Fibroblast of lung (primary cell): ENCODE data around the gene SMOC2. TPM values are rescaled to one million over a fixed set of nuclear protein-coding genes. Genes with fewer than 3 reads are reported as not detected.

ENCODE experiments used
- DNase-seq, 2 donors: peaks; one replicate each; pipeline versions ENCODE4 v3.0.0 to v3.0.0-alpha.2; 2010; ENCODE audit warnings: low read depth in 2 of 2
- H2AFZ ChIP-seq: 2 replicates; pipeline ENCODE4 v1.5.1; 2012; ENCODE audit warnings: low read length, control low read depth, inconsistent platforms
- H3K27ac ChIP-seq: 2 replicates; pipeline ENCODE4 v1.5.1; 2011; ENCODE audit warnings: low read length, control low read depth; ENCODE audit not compliant: insufficient read depth
- H3K27me3 ChIP-seq: 2 replicates; pipeline ENCODE4 v1.5.1; 2011; ENCODE audit warnings: mild to moderate bottlenecking, low read length; ENCODE audit not compliant: control insufficient read depth, insufficient read depth
- H3K36me3 ChIP-seq: 2 replicates; pipeline ENCODE4 v1.5.1; 2011; ENCODE audit warnings: low read length; ENCODE audit not compliant: control insufficient read depth, insufficient read depth
- H3K4me1 ChIP-seq: 2 replicates; pipeline ENCODE4 v1.5.1; 2011; ENCODE audit warnings: low read length; ENCODE audit not compliant: control insufficient read depth, insufficient read depth; ENCODE audit errors: extremely low read depth
- H3K4me2 ChIP-seq: 2 replicates; pipeline ENCODE4 v1.5.1; 2011; ENCODE audit warnings: low read length, control low read depth; ENCODE audit not compliant: insufficient read depth; ENCODE audit errors: extremely low read depth
- H3K4me3 ChIP-seq, 4 experiments: fragments of 200-600 bp in 1 of 4; sonication (generic) in 1 of 4; replicated peaks in 1 of 4; 2 replicates each; pipeline ENCODE4 v1.5.1; 2011 to 2016; ENCODE audit warnings: low read length in 4 of 4, low read depth in 3 of 4, mild to moderate bottlenecking in 3 of 4, control low read depth in 2 of 4, inconsistent platforms in 1 of 4, mixed read lengths in 1 of 4; ENCODE audit not compliant: insufficient read depth in 1 of 4; ENCODE audit errors: control extremely low read depth in 1 of 4
- H3K79me2 ChIP-seq: 2 replicates; pipeline ENCODE4 v1.5.1; 2012; ENCODE audit warnings: mild to moderate bottlenecking, low read length, inconsistent platforms; ENCODE audit not compliant: control insufficient read depth, insufficient read depth
- H3K9ac ChIP-seq: 2 replicates; pipeline ENCODE4 v1.5.1; 2011; ENCODE audit warnings: mild to moderate bottlenecking, low read length, control low read depth; ENCODE audit not compliant: insufficient read depth
- H3K9me3 ChIP-seq: 2 replicates; pipeline ENCODE4 v1.5.1; 2012; ENCODE audit warnings: low read depth, low read length; ENCODE audit not compliant: control insufficient read depth, insufficient read depth
- H4K20me1 ChIP-seq: 2 replicates; pipeline ENCODE4 v1.5.1; 2011; ENCODE audit warnings: low read length; ENCODE audit not compliant: control insufficient read depth, insufficient read depth; ENCODE audit errors: extremely low read depth
- EZH2 ChIP-seq: IDR thresholded peaks from 2 replicates; pipeline ENCODE4 v1.5.1; 2012; ENCODE audit warnings: low read length, control low read depth, mild to moderate bottlenecking; ENCODE audit errors: missing control alignments
- polyA plus RNA-seq, 2 donors: library from polyadenylated mRNA; depleted of rRNA in 1 of 2; stranded (reverse) in 1 of 2; unstranded in 1 of 2; fragments of >200 nt; gene quantifications; 2 replicates each; pipeline ENCODE4 v1.2.1, GENCODE V29; 2011 to 2012; ENCODE audit warnings: missing spikeins in 1 of 2
- total RNA-seq: library from RNA; depleted of rRNA; stranded (reverse); fragments of >200 nt; gene quantifications from 2 replicates; pipeline ENCODE4 v1.2.1, GENCODE V29; 2014
- TF ChIP-seq, protein P1 (sequence below), 2 donors: IDR thresholded peaks in 1 of 2; conservative IDR thresholded peaks in 1 of 2; 1 replicate in 1 of 2; 2 replicates in 1 of 2; pipeline ENCODE4 v1.5.1; 2011 to 2012; ENCODE audit warnings: low read length in 2 of 2, control low read depth in 1 of 2, inconsistent platforms in 1 of 2, low read depth in 1 of 2, mild to moderate bottlenecking in 1 of 2

The SMOC2 gene
- total and polyA plus RNA-seq, 2 donors (not counting 1 experiment from before 2014, with no cell fraction given), result not detected

DNA sequence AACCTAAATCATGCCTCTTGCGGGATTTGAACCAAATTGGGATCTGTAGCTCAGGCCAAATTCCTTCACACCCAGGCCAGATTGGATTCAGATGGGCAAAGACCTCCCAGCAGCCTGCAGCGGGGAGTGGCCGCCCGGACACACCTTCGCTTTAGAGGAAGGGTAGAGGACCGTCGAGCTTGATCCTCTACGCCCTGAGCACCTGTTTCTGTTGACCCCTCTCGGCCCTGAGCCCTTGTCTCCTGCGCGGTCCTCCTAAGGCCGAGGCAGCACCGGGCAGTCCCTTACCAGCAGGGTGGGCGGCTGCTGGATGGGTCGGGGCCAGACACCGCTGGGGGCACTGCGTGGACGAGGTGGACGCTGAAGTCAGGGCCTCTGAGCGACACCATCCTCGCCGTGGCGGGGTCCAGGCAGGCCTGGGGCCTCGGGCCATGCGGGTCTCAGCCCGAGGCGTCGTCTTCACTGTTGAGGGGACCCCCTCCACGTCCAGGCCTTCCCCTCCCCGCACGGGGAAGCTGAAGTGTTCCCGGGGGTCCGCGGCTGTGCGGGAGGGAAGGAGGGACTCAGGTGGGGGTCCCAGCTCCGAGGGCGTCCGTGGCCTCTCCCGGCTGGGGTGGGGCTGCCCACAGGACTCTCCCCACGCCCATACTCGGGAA is 114.8 kb downstream of the SMOC2 start:
- Histone ChIP-seq H3K36me3 (no peaks in the 10 kb centered on the region), H3K27me3 (no peaks in the 10 kb centered on the region)

DNA sequence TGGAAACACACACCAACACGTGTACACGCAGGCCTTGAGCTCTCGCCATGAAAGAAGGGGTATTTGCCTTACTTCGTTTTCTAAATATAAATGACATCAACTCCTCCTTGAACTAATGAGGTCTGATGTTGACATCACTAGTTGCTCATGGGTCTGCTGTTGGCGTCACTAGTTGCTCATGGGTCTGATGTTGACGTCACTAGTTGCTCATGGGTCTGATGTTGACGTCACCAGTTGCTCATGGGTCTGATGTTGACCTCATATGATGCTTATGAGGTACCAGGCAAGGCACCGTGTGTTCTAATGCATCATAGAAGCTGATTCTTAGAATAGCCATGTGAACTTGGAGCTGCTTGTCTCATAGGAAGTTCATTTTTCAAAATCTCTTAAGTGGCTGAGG is 116.5 kb downstream of the SMOC2 start:
- H3K4me1 ChIP-seq, result no peaks in the 10 kb centered on the region
- no peak overlapping the region for H3K4me3 ChIP-seq
- TF ChIP-seq EZH2, result no peak
- TF ChIP-seq, protein P1, sequence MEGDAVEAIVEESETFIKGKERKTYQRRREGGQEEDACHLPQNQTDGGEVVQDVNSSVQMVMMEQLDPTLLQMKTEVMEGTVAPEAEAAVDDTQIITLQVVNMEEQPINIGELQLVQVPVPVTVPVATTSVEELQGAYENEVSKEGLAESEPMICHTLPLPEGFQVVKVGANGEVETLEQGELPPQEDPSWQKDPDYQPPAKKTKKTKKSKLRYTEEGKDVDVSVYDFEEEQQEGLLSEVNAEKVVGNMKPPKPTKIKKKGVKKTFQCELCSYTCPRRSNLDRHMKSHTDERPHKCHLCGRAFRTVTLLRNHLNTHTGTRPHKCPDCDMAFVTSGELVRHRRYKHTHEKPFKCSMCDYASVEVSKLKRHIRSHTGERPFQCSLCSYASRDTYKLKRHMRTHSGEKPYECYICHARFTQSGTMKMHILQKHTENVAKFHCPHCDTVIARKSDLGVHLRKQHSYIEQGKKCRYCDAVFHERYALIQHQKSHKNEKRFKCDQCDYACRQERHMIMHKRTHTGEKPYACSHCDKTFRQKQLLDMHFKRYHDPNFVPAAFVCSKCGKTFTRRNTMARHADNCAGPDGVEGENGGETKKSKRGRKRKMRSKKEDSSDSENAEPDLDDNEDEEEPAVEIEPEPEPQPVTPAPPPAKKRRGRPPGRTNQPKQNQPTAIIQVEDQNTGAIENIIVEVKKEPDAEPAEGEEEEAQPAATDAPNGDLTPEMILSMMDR (conservative IDR thresholded peaks at IDR 0.05 in 1 of 2, IDR thresholded peaks at IDR 0.05 in 1 of 2; ENCODE audit: low read depth in 1 of 2, low read length in 2 of 2), result no peak
- no peak overlapping the region for H3K9ac ChIP-seq
- no peak overlapping the region for H3K27ac ChIP-seq
- H3K36me3 ChIP-seq, result no peaks in the 10 kb centered on the region
- H3K4me2 ChIP-seq, result no peak overlapping the region
- H4K20me1 ChIP-seq, result no peaks in the 10 kb centered on the region
- H2AFZ ChIP-seq, result no peak overlapping the region
- H3K27me3 ChIP-seq, result no peaks in the 10 kb centered on the region
- no peaks in the 10 kb centered on the region for H3K79me2 ChIP-seq
- H3K9me3 ChIP-seq, result no peaks in the 10 kb centered on the region
- no peak for DNase-seq

More for the DNA sequence above, 114.8 kb downstream of the SMOC2 start:
- no peak overlapping the region for H3K4me2 ChIP-seq
- no peak overlapping the region for H3K9ac ChIP-seq
- no peak for TF ChIP-seq EZH2
- TF ChIP-seq, protein P1 (conservative IDR thresholded peaks at IDR 0.05 in 1 of 2, IDR thresholded peaks at IDR 0.05 in 1 of 2; ENCODE audit: low read depth in 1 of 2, low read length in 2 of 2), result no peak
- no peaks in the 10 kb centered on the region for H3K79me2 ChIP-seq
- H3K4me3 ChIP-seq, result no peak overlapping the region
- H3K4me1 ChIP-seq, result no peaks in the 10 kb centered on the region
- no peak for DNase-seq
- H2AFZ ChIP-seq, result no peak overlapping the region
- H4K20me1 ChIP-seq, result no peaks in the 10 kb centered on the region
- no peak overlapping the region for H3K27ac ChIP-seq
- H3K9me3 ChIP-seq, result no peaks in the 10 kb centered on the region

DNA sequence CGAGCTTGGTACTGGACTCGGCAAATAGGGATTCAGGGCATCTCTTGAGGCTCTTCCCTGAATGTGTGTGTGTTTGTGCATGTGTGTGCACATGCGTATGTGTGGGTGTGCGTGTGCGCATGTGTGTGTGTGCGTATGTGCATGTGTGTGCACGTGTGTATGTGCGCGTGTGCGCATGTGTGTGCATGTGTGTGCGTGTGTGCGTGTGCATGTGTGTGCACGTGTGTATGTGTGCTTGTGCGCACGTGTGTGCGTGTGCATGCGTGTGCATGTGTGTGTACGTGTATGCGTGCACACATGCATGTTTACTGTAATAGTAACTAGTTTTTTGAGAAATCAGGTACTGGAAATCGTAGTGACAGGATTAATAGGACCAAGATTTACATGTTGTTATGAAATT is 117.7 kb downstream of the SMOC2 start:
- Histone ChIP-seq H3K27ac (no peak overlapping the region), H4K20me1 (no peaks in the 10 kb centered on the region), H3K9me3 (no peaks in the 10 kb centered on the region), H3K9ac (no peak overlapping the region), H3K27me3 (no peaks in the 10 kb centered on the region), H3K4me1 (no peaks in the 10 kb centered on the region), H3K4me3 (no peak overlapping the region), H3K79me2 (no peaks in the 10 kb centered on the region), H2AFZ (no peak overlapping the region), H3K36me3 (no peaks in the 10 kb centered on the region), H3K4me2 (no peak overlapping the region)
- DNase-seq, result peak in 1 of 2 donors; percentile 0
- TF ChIP-seq, protein P1 (conservative IDR thresholded peaks at IDR 0.05 in 1 of 2, IDR thresholded peaks at IDR 0.05 in 1 of 2; ENCODE audit: low read depth in 1 of 2, low read length in 2 of 2), result no peak
- TF ChIP-seq EZH2, result no peak
